ENCODE measurements around the gene SPON1.

GRCh38 chr11:14251754-14252153, 289.2 kb downstream of the SPON1 start:
- TF ChIP-seq CTCF (IDR thresholded peaks at IDR 0.05), result no peak
- TF ChIP-seq POLR2A (IDR thresholded peaks at IDR 0.05), result no peak

Data from heart left ventricle (tissue), 13 donors.